Gastroesophageal sphincter (tissue), 3 donors: Measurements from ENCODE around the gene PPARA.

Source experiments
- EP300 ChIP-seq: sonication (generic); formaldehyde crosslinking; IDR thresholded peaks from one replicate; pipeline ENCODE4 v1.6.1; 2017; ENCODE audit warnings: antibody characterized with exemption, mild to moderate bottlenecking
- POLR2A ChIP-seq, 2 donors: fragments of 450-650 bp; IDR thresholded peaks; one replicate each; pipeline ENCODE4 v1.6.1; 2017; ENCODE audit warnings: antibody characterized with exemption in 2 of 2, mild to moderate bottlenecking in 2 of 2, moderate library complexity in 1 of 2
- POLR2AphosphoS5 ChIP-seq: sonication (generic); formaldehyde crosslinking; IDR thresholded peaks from one replicate; pipeline ENCODE4 v1.6.1; 2017; ENCODE audit warnings: antibody characterized with exemption
- TF ChIP-seq, protein P1 (sequence below), 4 experiments: fragments of 200-600 bp in 2 of 4; fragments of 450-650 bp in 2 of 4; sonication (generic) in 1 of 4; IDR thresholded peaks; one replicate each; pipeline ENCODE4 v1.5.1; 2017 to 2019; ENCODE audit warnings: antibody characterized with exemption in 4 of 4, mild to moderate bottlenecking in 2 of 4, moderate library complexity in 2 of 4

DNA sequence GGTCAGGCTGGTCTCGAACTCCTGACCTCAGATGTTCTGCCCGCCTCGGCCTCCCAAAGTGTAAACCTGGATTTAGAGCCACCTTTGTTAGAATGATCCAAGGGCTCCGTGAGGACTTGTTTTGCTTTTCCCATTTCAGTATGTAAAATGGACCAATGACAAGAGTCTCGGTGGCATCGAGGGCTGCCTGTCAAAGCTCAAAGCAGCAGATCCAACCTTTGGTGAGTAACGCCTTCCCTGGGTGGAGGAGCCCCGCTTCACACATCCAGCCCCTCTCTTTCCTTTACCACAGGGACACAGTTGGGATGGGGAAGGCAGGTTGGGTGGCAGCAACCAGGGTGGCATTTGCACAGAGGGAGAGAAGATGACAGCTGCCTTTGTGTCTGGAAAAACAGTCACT, 121.9 kb downstream of the PPARA start:
- TF ChIP-seq POLR2AphosphoS5 = no peak
- TF ChIP-seq, protein P1, sequence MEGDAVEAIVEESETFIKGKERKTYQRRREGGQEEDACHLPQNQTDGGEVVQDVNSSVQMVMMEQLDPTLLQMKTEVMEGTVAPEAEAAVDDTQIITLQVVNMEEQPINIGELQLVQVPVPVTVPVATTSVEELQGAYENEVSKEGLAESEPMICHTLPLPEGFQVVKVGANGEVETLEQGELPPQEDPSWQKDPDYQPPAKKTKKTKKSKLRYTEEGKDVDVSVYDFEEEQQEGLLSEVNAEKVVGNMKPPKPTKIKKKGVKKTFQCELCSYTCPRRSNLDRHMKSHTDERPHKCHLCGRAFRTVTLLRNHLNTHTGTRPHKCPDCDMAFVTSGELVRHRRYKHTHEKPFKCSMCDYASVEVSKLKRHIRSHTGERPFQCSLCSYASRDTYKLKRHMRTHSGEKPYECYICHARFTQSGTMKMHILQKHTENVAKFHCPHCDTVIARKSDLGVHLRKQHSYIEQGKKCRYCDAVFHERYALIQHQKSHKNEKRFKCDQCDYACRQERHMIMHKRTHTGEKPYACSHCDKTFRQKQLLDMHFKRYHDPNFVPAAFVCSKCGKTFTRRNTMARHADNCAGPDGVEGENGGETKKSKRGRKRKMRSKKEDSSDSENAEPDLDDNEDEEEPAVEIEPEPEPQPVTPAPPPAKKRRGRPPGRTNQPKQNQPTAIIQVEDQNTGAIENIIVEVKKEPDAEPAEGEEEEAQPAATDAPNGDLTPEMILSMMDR (IDR thresholded peaks at IDR 0.05) = no peak
- TF ChIP-seq EP300 = no peak
- TF ChIP-seq POLR2A (IDR thresholded peaks at IDR 0.05) = no peak
